Measurements from ENCODE around the gene SMOC1. TPM values are rescaled to one million over a fixed set of nuclear protein-coding genes. Genes with fewer than 3 reads are reported as not detected.

The SMOC1 gene
- total RNA-seq, 1 experiment from 2014 or later = 1.5 TPM

- DNase-seq (ENCODE audit: low read depth) = no peak
These were observed 153.9 kb downstream of the SMOC1 start for GRCh38 chr14:70033116-70033515.

- DNase-seq (ENCODE audit: low read depth) = no peak
These were observed 154.3 kb downstream of the SMOC1 start for GRCh38 chr14:70033561-70033960.

- DNase-seq (ENCODE audit: low read depth) = no peak
These were observed 155.0 kb downstream of the SMOC1 start for GRCh38 chr14:70034257-70034656.

- DNase-seq (ENCODE audit: low read depth) = peak; percentile 28
These were observed 157.4 kb downstream of the SMOC1 start for GRCh38 chr14:70036665-70037064.

GRCh38 chr14:70043001-70043400, 163.8 kb downstream of the SMOC1 start:
- no peak for DNase-seq (ENCODE audit: low read depth)

- DNase-seq (ENCODE audit: low read depth) = peak; percentile 37
These were observed 166.1 kb downstream of the SMOC1 start for GRCh38 chr14:70045310-70045709.

GRCh38 chr14:70045844-70046535, 166.8 kb downstream of the SMOC1 start:
- DNase-seq (ENCODE audit: low read depth) = peak; percentile 83

- DNase-seq (ENCODE audit: low read depth) = no peak
These were observed 168.5 kb downstream of the SMOC1 start for GRCh38 chr14:70047598-70048312.

GRCh38 chr14:70048313-70048654, 169.1 kb downstream of the SMOC1 start:
- DNase-seq (ENCODE audit: low read depth) = no peak

- DNase-seq (ENCODE audit: low read depth) = no peak
These were observed 170.4 kb downstream of the SMOC1 start for GRCh38 chr14:70049605-70050004.

GRCh38 chr14:70050136-70050535, 170.9 kb downstream of the SMOC1 start:
- DNase-seq (ENCODE audit: low read depth) = no peak

GRCh38 chr14:70052990-70053389, 173.8 kb downstream of the SMOC1 start:
- DNase-seq (ENCODE audit: low read depth) = no peak

GRCh38 chr14:70057519-70058136, 178.4 kb downstream of the SMOC1 start:
- no peak for DNase-seq (ENCODE audit: low read depth)

GRCh38 chr14:70059545-70059944, 180.3 kb downstream of the SMOC1 start:
- no peak for DNase-seq (ENCODE audit: low read depth)

GRCh38 chr14:70061108-70061507, 181.9 kb downstream of the SMOC1 start:
- DNase-seq (ENCODE audit: low read depth) = peak; percentile 70

GRCh38 chr14:70064136-70064865, 185.1 kb downstream of the SMOC1 start:
- DNase-seq (ENCODE audit: low read depth) = no peak

- DNase-seq (ENCODE audit: low read depth) = no peak
These were observed 188.6 kb downstream of the SMOC1 start for GRCh38 chr14:70067810-70068209.

- peak; percentile 41 for DNase-seq (ENCODE audit: low read depth)
These were observed 190.0 kb downstream of the SMOC1 start for GRCh38 chr14:70069186-70069585.

- DNase-seq (ENCODE audit: low read depth) = peak; percentile 62
These were observed 194.8 kb downstream of the SMOC1 start for GRCh38 chr14:70073924-70074566.

- no peak for DNase-seq (ENCODE audit: low read depth)
These were observed 197.8 kb downstream of the SMOC1 start for GRCh38 chr14:70077005-70077404.

- DNase-seq (ENCODE audit: low read depth) = no peak
These were observed 198.5 kb downstream of the SMOC1 start for GRCh38 chr14:70077720-70078119.

Measured in HT1080 (cell line).